WERI-Rb-1 (cell line): ENCODE measurements around the gene NDFIP1.

Experiments used
- DNase-seq: peaks from one replicate; pipeline ENCODE4 v3.0.0-alpha.2; 2020
- H3K27ac ChIP-seq: fragments of 250-450 bp; sonication (Bioruptor Pico); 2 replicates; pipeline ENCODE4 v1.5.1; 2020; ENCODE audit warnings: mild to moderate bottlenecking, moderate library complexity
- H3K27me3 ChIP-seq: fragments of 250-450 bp; sonication (Bioruptor Pico); 2 replicates; pipeline ENCODE4 v1.5.1; 2021; ENCODE audit warnings: mild to moderate bottlenecking, low read depth, moderate library complexity; ENCODE audit not compliant: insufficient read depth, severe bottlenecking
- H3K36me3 ChIP-seq: fragments of 250-450 bp; sonication (Bioruptor Pico); 2 replicates; pipeline ENCODE4 v1.5.1; 2020; ENCODE audit warnings: mild to moderate bottlenecking, moderate library complexity
- H3K4me3 ChIP-seq: 2 replicates; pipeline ENCODE4 v1.5.1; 2011; ENCODE audit warnings: low read depth, mild to moderate bottlenecking, control low read depth, low read length
- H3K9me3 ChIP-seq: fragments of 250-450 bp; sonication (Bioruptor Pico); 2 replicates; pipeline ENCODE4 v1.5.1; 2021; ENCODE audit warnings: mild to moderate bottlenecking, moderate library complexity; ENCODE audit not compliant: severe bottlenecking
- TF ChIP-seq, protein P1 (sequence below): IDR thresholded peaks from 2 replicates; pipeline ENCODE4 v1.5.1; 2011; ENCODE audit warnings: low read depth, mild to moderate bottlenecking, control low read depth, inconsistent platforms, low read length

Gene NDFIP1

GRCh38 chr5:142178651-142179050 is 70.1 kb downstream of the NDFIP1 start:
- TF ChIP-seq, protein P1, sequence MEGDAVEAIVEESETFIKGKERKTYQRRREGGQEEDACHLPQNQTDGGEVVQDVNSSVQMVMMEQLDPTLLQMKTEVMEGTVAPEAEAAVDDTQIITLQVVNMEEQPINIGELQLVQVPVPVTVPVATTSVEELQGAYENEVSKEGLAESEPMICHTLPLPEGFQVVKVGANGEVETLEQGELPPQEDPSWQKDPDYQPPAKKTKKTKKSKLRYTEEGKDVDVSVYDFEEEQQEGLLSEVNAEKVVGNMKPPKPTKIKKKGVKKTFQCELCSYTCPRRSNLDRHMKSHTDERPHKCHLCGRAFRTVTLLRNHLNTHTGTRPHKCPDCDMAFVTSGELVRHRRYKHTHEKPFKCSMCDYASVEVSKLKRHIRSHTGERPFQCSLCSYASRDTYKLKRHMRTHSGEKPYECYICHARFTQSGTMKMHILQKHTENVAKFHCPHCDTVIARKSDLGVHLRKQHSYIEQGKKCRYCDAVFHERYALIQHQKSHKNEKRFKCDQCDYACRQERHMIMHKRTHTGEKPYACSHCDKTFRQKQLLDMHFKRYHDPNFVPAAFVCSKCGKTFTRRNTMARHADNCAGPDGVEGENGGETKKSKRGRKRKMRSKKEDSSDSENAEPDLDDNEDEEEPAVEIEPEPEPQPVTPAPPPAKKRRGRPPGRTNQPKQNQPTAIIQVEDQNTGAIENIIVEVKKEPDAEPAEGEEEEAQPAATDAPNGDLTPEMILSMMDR = no peak

GRCh38 chr5:142179776-142180387 is 71.3 kb downstream of the NDFIP1 start:
- Histone ChIP-seq H3K36me3 (no peaks in the 10 kb centered on the region), H3K4me3 (no peak overlapping the region)
- DNase-seq = no peak

More at GRCh38 chr5:142178651-142179050, 70.1 kb downstream of the NDFIP1 start:
- no peaks in the 10 kb centered on the region for H3K27me3 ChIP-seq
- no peak overlapping the region for H3K4me3 ChIP-seq
- H3K27ac ChIP-seq = no peak overlapping the region
- H3K36me3 ChIP-seq = no peaks in the 10 kb centered on the region
- no peaks in the 10 kb centered on the region for H3K9me3 ChIP-seq
- no peak for DNase-seq

GRCh38 chr5:142181096-142181495 is 72.5 kb downstream of the NDFIP1 start:
- Histone ChIP-seq H3K27me3 (no peaks in the 10 kb centered on the region), H3K36me3 (no peaks in the 10 kb centered on the region), H3K4me3 (no peak overlapping the region), H3K27ac (no peak overlapping the region), H3K9me3 (no peaks in the 10 kb centered on the region)
- no peak for DNase-seq
- TF ChIP-seq, protein P1 = no peak

More at GRCh38 chr5:142179776-142180387, 71.3 kb downstream of the NDFIP1 start:
- H3K27me3 ChIP-seq = no peaks in the 10 kb centered on the region
- H3K9me3 ChIP-seq = no peaks in the 10 kb centered on the region
- TF ChIP-seq, protein P1 = no peak
- H3K27ac ChIP-seq = no peak overlapping the region

- no peak for DNase-seq
- H3K4me3 ChIP-seq = no peak overlapping the region
- no peaks in the 10 kb centered on the region for H3K36me3 ChIP-seq
- H3K9me3 ChIP-seq = no peaks in the 10 kb centered on the region
- TF ChIP-seq, protein P1 = no peak
- no peaks in the 10 kb centered on the region for H3K27me3 ChIP-seq
- H3K27ac ChIP-seq = no peak overlapping the region
Observed at GRCh38 chr5:142181547-142182163, 73.1 kb downstream of the NDFIP1 start.

DNA sequence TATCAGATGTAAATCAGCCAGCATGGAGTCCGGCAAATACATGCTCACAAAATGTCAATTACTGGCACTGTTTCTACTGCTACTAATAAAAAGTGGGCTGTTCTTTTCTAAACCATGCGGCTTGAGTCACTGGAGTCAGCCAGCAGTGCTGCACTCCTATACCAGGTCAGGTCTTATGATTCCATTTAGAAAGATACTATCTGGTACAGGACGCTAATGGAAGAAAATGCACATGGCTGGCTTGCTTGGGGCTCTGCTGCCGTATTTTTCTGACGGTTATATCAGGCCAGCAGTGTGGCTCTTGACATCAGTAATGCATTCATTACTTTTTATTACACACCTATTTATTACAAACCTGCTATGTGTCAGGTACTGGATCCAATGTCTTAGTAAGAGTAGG is 74.3 kb downstream of the NDFIP1 start:
- H3K36me3 ChIP-seq = no peaks in the 10 kb centered on the region
- no peak overlapping the region for H3K4me3 ChIP-seq
- no peak overlapping the region for H3K27ac ChIP-seq
- DNase-seq = no peak
- H3K27me3 ChIP-seq = no peaks in the 10 kb centered on the region
- no peaks in the 10 kb centered on the region for H3K9me3 ChIP-seq
- TF ChIP-seq, protein P1 = no peak
